HEK293T (cell line): ENCODE results near the gene HEPN1.

Experiments used
- CTCF ChIA-PET: fragments of 350-600 bp; formaldehyde crosslinking; extraction: SDS; loops from one replicate; lab custom pipeline; 2021; ENCODE audit warnings: antibody characterized with exemption, inconsistent platforms; lab: Yijun Ruan, JAX
- POLR2A ChIA-PET: fragments of 350-600 bp; formaldehyde crosslinking; extraction: SDS; loops from one replicate; lab custom pipeline; 2020; ENCODE audit warnings: antibody characterized with exemption, inconsistent platforms; lab: Yijun Ruan, JAX
- DNase-seq: peaks from one replicate; pipeline ENCODE4 v3.0.0; 2012; ENCODE audit warnings: mixed read lengths; ENCODE audit errors: extremely low spot score
- ARNT ChIP-seq: fragments of 450-650 bp; IDR thresholded peaks from 2 replicates; pipeline ENCODE4 v1.6.1; 2017; ENCODE audit warnings: mild to moderate bottlenecking
- BHLHE40 ChIP-seq: fragments of 450-650 bp; IDR thresholded peaks from 2 replicates; pipeline ENCODE4 v1.6.1; 2016; ENCODE audit warnings: mild to moderate bottlenecking, moderate library complexity, borderline replicate concordance
- CTBP1 ChIP-seq: fragments of 450-650 bp; IDR thresholded peaks from 2 replicates; pipeline ENCODE4 v1.6.1; 2016; ENCODE audit warnings: borderline replicate concordance
- ELF4 ChIP-seq: fragments of 450-650 bp; IDR thresholded peaks from 2 replicates; pipeline ENCODE4 v1.6.1; 2017; ENCODE audit warnings: antibody characterized with exemption
- FOXA1 ChIP-seq: fragments of 450-650 bp; IDR thresholded peaks from 2 replicates; pipeline ENCODE4 v1.6.1; 2016; ENCODE audit warnings: mild to moderate bottlenecking
- FOXK2 ChIP-seq: fragments of 450-650 bp; IDR thresholded peaks from 2 replicates; pipeline ENCODE4 v1.6.1; 2016; ENCODE audit warnings: mild to moderate bottlenecking
- FOXM1 ChIP-seq: fragments of 450-650 bp; IDR thresholded peaks from 2 replicates; pipeline ENCODE4 v1.6.1; 2017; ENCODE audit warnings: mild to moderate bottlenecking, borderline replicate concordance
- HDGF ChIP-seq: fragments of 450-650 bp; IDR thresholded peaks from 2 replicates; pipeline ENCODE4 v1.6.1; 2017; ENCODE audit warnings: antibody characterized with exemption, borderline replicate concordance
- L3MBTL2 ChIP-seq: fragments of 450-650 bp; conservative IDR thresholded peaks from 2 replicates; pipeline ENCODE4 v1.6.1; 2016; ENCODE audit warnings: mild to moderate bottlenecking
- LEF1 ChIP-seq: fragments of 450-650 bp; IDR thresholded peaks from 2 replicates; pipeline ENCODE4 v1.6.1; 2017; ENCODE audit warnings: mild to moderate bottlenecking, borderline replicate concordance
- NFRKB ChIP-seq: fragments of 450-650 bp; IDR thresholded peaks from 2 replicates; pipeline ENCODE4 v1.6.1; 2016; ENCODE audit warnings: mild to moderate bottlenecking, moderate library complexity
- SP1 ChIP-seq: fragments of 450-650 bp; IDR thresholded peaks from 2 replicates; pipeline ENCODE4 v1.6.1; 2017
- SUZ12 ChIP-seq: fragments of 450-650 bp; IDR thresholded peaks from 2 replicates; pipeline ENCODE4 v1.6.1; 2016; ENCODE audit warnings: mild to moderate bottlenecking
- TARDBP ChIP-seq: fragments of 450-650 bp; IDR thresholded peaks from 2 replicates; pipeline ENCODE4 v1.6.1; 2016
- ZNF384 ChIP-seq: fragments of 450-650 bp; IDR thresholded peaks from 2 replicates; pipeline ENCODE4 v1.6.1; 2016
- TF ChIP-seq, protein P1 (sequence below): fragments of 450-650 bp; IDR thresholded peaks from 2 replicates; pipeline ENCODE4 v1.6.1; 2016

HEPN1 gene

DNA sequence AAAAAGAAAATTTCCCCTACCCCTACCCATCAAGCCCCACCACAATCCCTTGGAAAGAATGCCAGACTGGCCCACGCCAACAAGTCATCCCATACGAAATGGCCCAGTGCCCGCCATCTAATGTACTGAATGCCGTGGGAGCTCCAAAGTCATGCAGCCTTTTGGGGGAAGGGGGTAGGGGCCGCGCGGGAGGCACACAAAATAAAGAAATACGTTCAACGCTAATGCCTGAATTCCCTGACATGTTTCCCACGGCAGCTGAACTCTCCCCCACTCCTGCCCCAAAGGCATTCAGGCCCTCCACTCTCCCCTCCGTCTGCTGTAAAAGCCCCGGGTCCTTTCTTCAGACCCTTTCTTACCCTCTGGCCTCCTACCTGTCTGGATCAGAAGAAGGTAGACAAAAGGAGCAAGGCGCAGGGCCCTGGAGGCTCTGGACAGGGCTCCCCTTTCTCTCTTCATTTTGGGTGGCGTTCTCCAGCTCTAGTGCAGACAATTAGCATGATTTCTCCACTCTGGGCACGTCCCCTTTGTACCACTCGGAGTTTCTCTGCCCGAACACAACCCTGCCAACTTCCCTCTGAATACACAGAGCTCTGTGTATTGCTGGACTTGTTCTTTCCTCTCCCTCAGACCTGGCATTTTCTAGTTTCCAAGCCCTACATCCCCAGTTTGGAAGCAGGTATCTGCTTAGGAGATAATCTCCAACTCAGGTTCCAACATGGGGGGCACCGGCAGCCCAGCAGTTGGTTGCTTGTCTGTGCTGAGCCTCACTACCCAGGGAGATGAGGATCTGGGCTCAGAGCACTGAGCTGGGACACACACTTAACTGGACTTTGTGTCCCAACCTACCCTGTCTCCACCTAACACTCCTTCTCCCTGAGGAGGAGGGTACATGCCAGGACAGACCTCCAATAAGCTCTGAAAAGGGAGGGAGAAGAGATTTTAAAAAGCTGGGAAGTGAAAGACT lies 16.8 kb downstream of the HEPN1 start, which contains the start of gene HEPACAM:
TSS of gene HEPACAM (minus strand) at position 500 of the 967 bp plus-strand sequence. CDS start at position 459, 41 bp downstream.
- ChIA-PET CTCF (interaction anchor here (1.0 to 1.1 kb wide), 2 partner anchors 10 to 206 kb away, joined by 3 to 4 read pairs; no protein-coding TSS in a partner anchor), POLR2A (interaction anchor here (1.6 to 3.3 kb wide), 3 partner anchors 18 to 60 kb away, joined by 4 to 14 read pairs (median 5); partner anchors contain the start of gene CCDC15)
- DNase-seq, result no peak
- TF ChIP-seq, protein P1, sequence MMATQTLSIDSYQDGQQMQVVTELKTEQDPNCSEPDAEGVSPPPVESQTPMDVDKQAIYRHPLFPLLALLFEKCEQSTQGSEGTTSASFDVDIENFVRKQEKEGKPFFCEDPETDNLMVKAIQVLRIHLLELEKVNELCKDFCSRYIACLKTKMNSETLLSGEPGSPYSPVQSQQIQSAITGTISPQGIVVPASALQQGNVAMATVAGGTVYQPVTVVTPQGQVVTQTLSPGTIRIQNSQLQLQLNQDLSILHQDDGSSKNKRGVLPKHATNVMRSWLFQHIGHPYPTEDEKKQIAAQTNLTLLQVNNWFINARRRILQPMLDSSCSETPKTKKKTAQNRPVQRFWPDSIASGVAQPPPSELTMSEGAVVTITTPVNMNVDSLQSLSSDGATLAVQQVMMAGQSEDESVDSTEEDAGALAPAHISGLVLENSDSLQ, result no peak
- no peak for TF ChIP-seq CTBP1

DNA sequence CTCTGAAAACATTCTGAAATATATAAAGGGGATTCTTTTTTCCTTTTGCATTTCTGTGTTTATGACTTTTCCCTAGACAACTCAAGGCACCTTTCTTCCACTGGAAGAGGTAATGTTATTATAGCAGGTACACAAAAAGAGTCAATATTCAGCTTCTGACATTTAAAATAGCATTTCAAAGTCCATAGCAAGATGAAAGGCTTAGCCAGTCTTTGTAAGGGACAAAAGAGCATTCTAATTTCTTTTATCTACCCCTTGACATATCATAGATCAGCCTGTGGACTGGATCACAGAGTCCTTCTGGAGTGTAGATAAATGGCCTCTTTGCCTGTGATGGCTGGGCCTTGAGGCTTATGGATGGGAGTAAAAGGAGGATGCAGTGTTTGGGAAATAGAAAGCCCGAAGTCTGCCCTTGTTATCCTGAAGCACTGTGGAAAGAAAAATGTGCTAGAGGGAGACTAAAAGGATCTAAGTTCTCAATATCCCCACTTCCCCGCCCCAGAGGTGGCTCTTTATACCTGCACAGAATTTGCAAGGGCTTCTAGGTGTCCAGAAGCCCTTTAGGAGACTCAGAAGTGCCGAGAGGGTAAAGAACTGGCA lies 18.4 kb downstream of the HEPN1 start:
- TF ChIP-seq SUZ12, result no peak
- no peak for TF ChIP-seq FOXK2
- TF ChIP-seq, protein P1, result no peak
- no peak for TF ChIP-seq FOXA1
- no peak for TF ChIP-seq ARNT
- TF ChIP-seq ZNF384, result no peak
- no peak for TF ChIP-seq SP1
- no peak for TF ChIP-seq LEF1
- TF ChIP-seq ELF4, result no peak
- no peak for TF ChIP-seq TARDBP
- no peak for TF ChIP-seq HDGF
- no peak for TF ChIP-seq FOXM1
- ChIA-PET CTCF (no interaction called here), POLR2A (interaction anchor here (1.8 to 2.0 kb wide), 2 partner anchors 16 to 61 kb away, joined by 4 to 9 read pairs; partner anchors contain the start of gene CCDC15)
- DNase-seq, result no peak

DNA sequence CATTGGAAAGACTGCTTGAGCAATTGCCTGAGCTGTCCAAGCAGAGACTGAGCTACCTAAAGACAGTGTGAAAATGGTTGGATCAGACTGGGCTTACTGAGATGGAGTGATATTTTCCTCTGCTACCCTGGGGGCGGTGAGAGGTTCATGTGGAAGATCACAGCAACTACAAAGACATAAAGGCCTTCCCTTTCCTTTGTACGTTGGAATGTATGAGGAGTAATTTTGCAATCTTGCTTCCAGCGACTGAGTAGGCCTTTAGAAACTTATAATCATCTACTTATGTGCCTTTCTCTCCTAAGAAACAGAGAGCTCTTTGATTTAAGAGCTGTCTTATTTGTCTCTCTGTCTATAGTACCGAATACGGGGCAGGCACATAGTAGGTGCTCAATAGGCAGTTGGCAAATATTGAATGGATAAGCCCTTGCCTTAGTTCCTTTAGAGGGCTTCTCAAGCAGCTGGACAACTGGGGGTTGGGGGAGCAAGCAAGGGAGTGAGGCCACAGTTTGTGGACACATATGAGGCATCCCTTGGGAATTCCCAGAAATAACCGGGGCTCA lies 19.2 kb downstream of the HEPN1 start:
- no peak for DNase-seq
- CTCF ChIA-PET, result no interaction called here
- TF ChIP-seq HDGF (no peak), BHLHE40 (no peak), CTBP1 (no peak), NFRKB (no peak), SUZ12 (no peak), L3MBTL2 (no peak), ELF4 (no peak), TARDBP (no peak), ZNF384 (no peak), FOXK2 (no peak), LEF1 (no peak), SP1 (no peak), FOXA1 (no peak), ARNT (no peak)
- TF ChIP-seq, protein P1, result no peak
- POLR2A ChIA-PET, result interaction anchor here (1.8 kb wide), 1 partner anchor 15 kb away, joined by 9 read pairs; the partner anchor contains the start of gene CCDC15

DNA sequence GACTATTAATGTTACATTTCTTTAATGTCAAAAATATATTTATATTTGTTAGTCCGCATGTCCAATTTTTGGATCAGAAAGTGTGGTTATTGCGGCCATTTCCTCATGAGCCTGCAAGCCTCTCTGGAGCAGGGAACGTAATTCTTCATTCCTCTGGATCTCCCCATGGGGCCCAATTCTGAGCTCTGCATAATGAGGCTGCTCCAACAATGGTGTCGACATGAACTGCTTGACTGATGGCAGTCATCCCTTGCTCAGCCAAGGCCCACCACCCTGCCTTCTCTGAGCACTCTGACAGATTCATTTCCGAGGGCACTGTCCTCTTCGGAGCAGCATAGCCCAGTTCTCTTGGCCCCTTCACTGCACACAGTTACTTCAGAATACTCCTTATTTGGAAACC lies 19.9 kb downstream of the HEPN1 start:
- TF ChIP-seq TARDBP, result no peak
- TF ChIP-seq NFRKB, result no peak
- no peak for TF ChIP-seq ZNF384
- no peak for TF ChIP-seq LEF1
- TF ChIP-seq SUZ12, result no peak
- no peak for TF ChIP-seq FOXK2
- TF ChIP-seq, protein P1, result no peak
- TF ChIP-seq FOXA1, result no peak
- TF ChIP-seq L3MBTL2, result no peak
- no peak for TF ChIP-seq ELF4
- ChIA-PET CTCF (no interaction called here), POLR2A (interaction anchor here (1.8 kb wide), 1 partner anchor 15 kb away, joined by 9 read pairs; the partner anchor contains the start of gene CCDC15)
- DNase-seq, result no peak

DNA sequence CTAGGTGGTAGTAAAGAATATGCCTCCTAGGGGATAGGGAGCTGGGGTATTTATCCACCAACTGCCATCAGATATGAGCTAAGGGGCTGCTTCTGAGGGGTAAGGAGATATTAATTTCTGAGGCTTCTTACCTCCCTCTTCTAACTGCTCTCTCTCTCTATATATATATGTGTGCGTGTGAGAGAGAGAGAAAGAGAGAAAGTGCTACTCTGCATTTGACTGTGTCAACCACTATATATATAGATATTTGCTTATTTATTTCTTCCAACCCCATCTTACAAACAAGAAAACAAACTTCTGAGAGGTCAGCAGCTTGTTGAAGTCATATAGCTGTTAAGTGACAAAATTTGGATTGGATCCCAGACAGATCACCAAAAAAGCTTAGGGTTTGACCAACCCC lies 22.7 kb downstream of the HEPN1 start:
- ChIA-PET POLR2A (interaction anchor here (1.4 to 2.3 kb wide), 2 partner anchors 9 to 12 kb away, joined by 3 to 15 read pairs; partner anchors contain the start of gene CCDC15), CTCF (interaction anchor here (0.6 kb wide), 1 partner anchor 1361 kb away, joined by 4 read pairs; no protein-coding TSS in a partner anchor)
- TF ChIP-seq SUZ12 (no peak), ZNF384 (no peak), BHLHE40 (no peak), NFRKB (no peak), ELF4 (no peak), HDGF (no peak), FOXK2 (no peak), L3MBTL2 (no peak), LEF1 (no peak), FOXM1 (no peak), FOXA1 (no peak), TARDBP (no peak), CTBP1 (no peak), SP1 (no peak)
- TF ChIP-seq, protein P1, result no peak
- DNase-seq, result no peak
